ENCODE measurements around the gene EXD3.
A peak's percentile ranks its signal among the peaks of the same experiment; 100 is the strongest.

EXD3 gene

GRCh38 chr9:137302118-137302448, 120.9 kb downstream of the EXD3 start, which contains the start of gene NRARP:
Gene NRARP (minus strand): TSS chr9:137302271. CDS start chr9:137301928, 343 bp downstream.
- peaks cover 0 to 45% of the 10 kb centered on the region in 2 donors for H3K4me1 ChIP-seq (ENCODE audit: control insufficient read depth in 1 of 2, insufficient read depth in 2 of 2, low read length in 2 of 2)
- H3K27me3 ChIP-seq (ENCODE audit: low read depth, low read length): peaks cover 26% of the 10 kb centered on the region

DNA sequence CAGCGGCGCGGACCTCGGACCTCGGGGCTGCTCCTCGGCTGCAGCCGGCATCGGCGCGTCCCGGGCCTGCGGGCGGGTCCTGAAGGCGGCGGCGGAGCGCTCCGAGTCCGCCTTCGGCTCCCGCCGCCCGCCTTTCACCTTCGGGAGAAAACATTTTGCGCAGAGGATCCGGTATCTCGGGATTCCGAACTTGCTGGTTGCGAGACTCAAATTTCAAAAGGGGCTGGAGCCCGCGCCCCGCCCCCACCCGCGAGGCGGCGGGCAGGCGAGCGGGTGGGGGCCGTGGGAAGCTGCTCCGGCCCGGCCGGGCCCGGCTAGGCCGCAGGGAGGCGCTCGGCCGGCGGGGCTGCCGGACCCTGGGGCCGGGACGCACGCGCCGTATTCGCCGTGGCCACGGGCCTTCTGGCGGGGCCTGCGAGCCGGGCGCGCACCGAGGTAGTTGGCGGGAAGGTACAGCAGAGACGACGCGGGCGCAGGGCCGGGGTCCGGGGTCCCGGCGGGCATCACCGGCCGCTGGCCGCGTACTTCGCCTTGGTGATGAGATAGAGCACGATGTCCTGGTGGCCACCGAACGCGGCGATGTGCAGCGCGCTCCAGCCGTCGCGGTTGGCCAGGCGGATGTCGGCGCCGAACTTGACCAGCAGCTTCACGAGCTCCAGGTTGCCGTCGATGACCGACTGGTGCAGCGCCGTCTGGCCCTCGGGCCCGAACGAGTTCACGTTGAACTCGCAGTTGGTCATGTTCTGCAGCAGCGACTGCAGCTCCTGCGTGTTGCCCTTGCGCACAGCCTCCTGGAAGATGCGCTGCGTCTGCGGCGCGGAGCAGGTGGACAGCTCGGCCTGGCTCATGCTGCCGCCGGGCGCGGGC, 121.6 kb downstream of the EXD3 start:
- peaks cover 0 to 45% of the 10 kb centered on the region in 2 donors for H3K4me1 ChIP-seq (ENCODE audit: control insufficient read depth in 1 of 2, insufficient read depth in 2 of 2, low read length in 2 of 2)
- no peaks in the 10 kb centered on the region for H3K9me3 ChIP-seq (ENCODE audit: control insufficient read depth in 1 of 2, low read length in 2 of 2)
- no peaks in the 10 kb centered on the region for H3K36me3 ChIP-seq (ENCODE audit: control insufficient read depth in 1 of 2, insufficient read depth in 2 of 2, low read length in 2 of 2)
- peak overlapping the region; percentile 60 for H3K4me3 ChIP-seq (ENCODE audit: low read depth in 1 of 2, low read length in 2 of 2)
- peak overlapping the region; percentile 77 for H3K27ac ChIP-seq (ENCODE audit: low read length)
- peaks cover 30% of the 10 kb centered on the region for H3K27me3 ChIP-seq (ENCODE audit: low read depth, low read length)

More at GRCh38 chr9:137302118-137302448, 120.9 kb downstream of the EXD3 start, which contains the start of gene NRARP:
- peak within 1 kb of the TSS; percentile 74 for H3K27ac ChIP-seq (ENCODE audit: low read length)
- no peaks in the 10 kb centered on the region for H3K9me3 ChIP-seq (ENCODE audit: control insufficient read depth in 1 of 2, low read length in 2 of 2)
- peak within 1 kb of the TSS; percentile 39 to 60 for H3K4me3 ChIP-seq (ENCODE audit: low read depth in 1 of 2, low read length in 2 of 2)
- no peaks in the 10 kb centered on the region for H3K36me3 ChIP-seq (ENCODE audit: control insufficient read depth in 1 of 2, insufficient read depth in 2 of 2, low read length in 2 of 2)

DNA sequence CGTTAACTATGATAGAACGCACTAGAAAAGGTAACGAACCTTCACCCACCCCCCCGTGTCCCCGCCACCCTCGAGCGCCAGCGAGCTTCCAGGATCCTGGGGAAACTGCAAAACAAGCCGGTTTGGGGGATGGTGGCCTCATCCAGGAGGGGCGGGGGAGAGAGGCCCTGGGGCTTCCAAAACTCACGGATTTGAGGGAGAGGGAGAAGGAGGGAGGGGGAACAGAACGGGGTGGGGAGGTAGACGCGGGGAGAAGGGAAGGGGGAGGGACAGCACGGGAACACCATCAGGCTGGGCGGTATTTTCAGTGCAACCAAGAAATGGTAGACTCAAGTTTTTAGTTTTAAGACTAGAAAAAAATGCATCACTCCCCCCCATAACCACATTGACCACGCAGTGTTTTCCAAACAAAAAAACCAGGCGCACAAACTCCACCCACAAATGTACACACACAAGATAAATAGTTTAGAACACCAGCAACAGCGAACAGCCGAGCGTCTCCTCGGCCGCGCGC, 122.3 kb downstream of the EXD3 start:
- Histone ChIP-seq H3K27me3 (ENCODE audit: low read depth, low read length) (peaks cover 29% of the 10 kb centered on the region), H3K27ac (ENCODE audit: low read length) (peak overlapping the region; percentile 77), H3K36me3 (ENCODE audit: control insufficient read depth in 1 of 2, insufficient read depth in 2 of 2, low read length in 2 of 2) (no peaks in the 10 kb centered on the region), H3K4me1 (ENCODE audit: control insufficient read depth in 1 of 2, insufficient read depth in 2 of 2, low read length in 2 of 2) (peaks cover 0 to 38% of the 10 kb centered on the region in 2 donors), H3K9me3 (ENCODE audit: control insufficient read depth in 1 of 2, low read length in 2 of 2) (no peaks in the 10 kb centered on the region), H3K4me3 (ENCODE audit: low read depth in 1 of 2, low read length in 2 of 2) (peak overlapping the region; percentile 60)

GRCh38 chr9:137299938-137300337, 123.0 kb downstream of the EXD3 start:
- Histone ChIP-seq H3K9me3 (ENCODE audit: control insufficient read depth in 1 of 2, low read length in 2 of 2) (no peaks in the 10 kb centered on the region), H3K27ac (ENCODE audit: low read length) (peak overlapping the region; percentile 77), H3K27me3 (ENCODE audit: low read depth, low read length) (peaks cover 31% of the 10 kb centered on the region), H3K4me1 (ENCODE audit: control insufficient read depth in 1 of 2, insufficient read depth in 2 of 2, low read length in 2 of 2) (peaks cover 0 to 34% of the 10 kb centered on the region in 2 donors), H3K4me3 (ENCODE audit: low read depth in 1 of 2, low read length in 2 of 2) (peak overlapping the region; percentile 11 to 60), H3K36me3 (ENCODE audit: control insufficient read depth in 1 of 2, insufficient read depth in 2 of 2, low read length in 2 of 2) (no peaks in the 10 kb centered on the region)

GRCh38 chr9:137299203-137299565, 123.8 kb downstream of the EXD3 start:
- peak overlapping the region; percentile 77 for H3K27ac ChIP-seq (ENCODE audit: low read length)
- peak overlapping the region; percentile 4 to 31 for H3K4me3 ChIP-seq (ENCODE audit: low read depth in 1 of 2, low read length in 2 of 2)
- peaks cover 38% of the 10 kb centered on the region for H3K27me3 ChIP-seq (ENCODE audit: low read depth, low read length)
- peaks cover 0 to 36% of the 10 kb centered on the region in 2 donors for H3K4me1 ChIP-seq (ENCODE audit: control insufficient read depth in 1 of 2, insufficient read depth in 2 of 2, low read length in 2 of 2)
- H3K36me3 ChIP-seq (ENCODE audit: control insufficient read depth in 1 of 2, insufficient read depth in 2 of 2, low read length in 2 of 2): no peaks in the 10 kb centered on the region
- no peaks in the 10 kb centered on the region for H3K9me3 ChIP-seq (ENCODE audit: control insufficient read depth in 1 of 2, low read length in 2 of 2)

- Histone ChIP-seq H3K4me3 (ENCODE audit: low read depth in 1 of 2, low read length in 2 of 2) (peak overlapping the region; percentile 4 to 31), H3K27me3 (ENCODE audit: low read depth, low read length) (peaks cover 38% of the 10 kb centered on the region)
Measured at GRCh38 chr9:137298401-137299202, 124.4 kb downstream of the EXD3 start.

DNA sequence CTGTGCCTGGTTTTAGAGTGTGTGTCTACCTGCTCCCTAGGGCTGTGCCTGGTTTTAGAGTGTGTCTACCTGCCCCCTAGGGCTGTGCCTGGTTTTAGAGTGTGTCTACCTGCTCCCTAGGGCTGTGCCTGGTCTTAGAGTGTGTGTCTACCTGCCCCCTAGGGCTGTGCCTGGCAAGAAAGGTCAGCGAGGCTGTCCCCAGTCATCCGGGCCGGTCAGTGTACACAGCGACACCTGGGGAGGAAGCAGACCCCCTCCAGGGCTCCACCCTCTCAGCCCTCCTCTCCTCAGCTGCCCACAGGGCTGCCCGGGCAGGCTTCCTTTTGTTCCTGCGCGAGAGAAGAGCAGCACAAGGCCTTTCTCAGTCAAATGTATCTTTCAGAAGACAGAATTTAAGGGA, 125.0 kb downstream of the EXD3 start:
- no peaks in the 10 kb centered on the region for H3K9me3 ChIP-seq (ENCODE audit: control insufficient read depth in 1 of 2, low read length in 2 of 2)
- H3K4me1 ChIP-seq (ENCODE audit: control insufficient read depth in 1 of 2, insufficient read depth in 2 of 2, low read length in 2 of 2): peaks cover 0 to 36% of the 10 kb centered on the region in 2 donors
- H3K36me3 ChIP-seq (ENCODE audit: control insufficient read depth in 1 of 2, insufficient read depth in 2 of 2, low read length in 2 of 2): no peaks in the 10 kb centered on the region
- H3K27me3 ChIP-seq (ENCODE audit: low read depth, low read length): peaks cover 38% of the 10 kb centered on the region
- no peak overlapping the region for H3K4me3 ChIP-seq (ENCODE audit: low read depth in 1 of 2, low read length in 2 of 2)
- peak overlapping the region; percentile 77 for H3K27ac ChIP-seq (ENCODE audit: low read length)

More at GRCh38 chr9:137298401-137299202, 124.4 kb downstream of the EXD3 start:
- Histone ChIP-seq H3K9me3 (ENCODE audit: control insufficient read depth in 1 of 2, low read length in 2 of 2) (no peaks in the 10 kb centered on the region), H3K27ac (ENCODE audit: low read length) (peak overlapping the region; percentile 77), H3K36me3 (ENCODE audit: control insufficient read depth in 1 of 2, insufficient read depth in 2 of 2, low read length in 2 of 2) (no peaks in the 10 kb centered on the region), H3K4me1 (ENCODE audit: control insufficient read depth in 1 of 2, insufficient read depth in 2 of 2, low read length in 2 of 2) (peaks cover 0 to 36% of the 10 kb centered on the region in 2 donors)

DNA sequence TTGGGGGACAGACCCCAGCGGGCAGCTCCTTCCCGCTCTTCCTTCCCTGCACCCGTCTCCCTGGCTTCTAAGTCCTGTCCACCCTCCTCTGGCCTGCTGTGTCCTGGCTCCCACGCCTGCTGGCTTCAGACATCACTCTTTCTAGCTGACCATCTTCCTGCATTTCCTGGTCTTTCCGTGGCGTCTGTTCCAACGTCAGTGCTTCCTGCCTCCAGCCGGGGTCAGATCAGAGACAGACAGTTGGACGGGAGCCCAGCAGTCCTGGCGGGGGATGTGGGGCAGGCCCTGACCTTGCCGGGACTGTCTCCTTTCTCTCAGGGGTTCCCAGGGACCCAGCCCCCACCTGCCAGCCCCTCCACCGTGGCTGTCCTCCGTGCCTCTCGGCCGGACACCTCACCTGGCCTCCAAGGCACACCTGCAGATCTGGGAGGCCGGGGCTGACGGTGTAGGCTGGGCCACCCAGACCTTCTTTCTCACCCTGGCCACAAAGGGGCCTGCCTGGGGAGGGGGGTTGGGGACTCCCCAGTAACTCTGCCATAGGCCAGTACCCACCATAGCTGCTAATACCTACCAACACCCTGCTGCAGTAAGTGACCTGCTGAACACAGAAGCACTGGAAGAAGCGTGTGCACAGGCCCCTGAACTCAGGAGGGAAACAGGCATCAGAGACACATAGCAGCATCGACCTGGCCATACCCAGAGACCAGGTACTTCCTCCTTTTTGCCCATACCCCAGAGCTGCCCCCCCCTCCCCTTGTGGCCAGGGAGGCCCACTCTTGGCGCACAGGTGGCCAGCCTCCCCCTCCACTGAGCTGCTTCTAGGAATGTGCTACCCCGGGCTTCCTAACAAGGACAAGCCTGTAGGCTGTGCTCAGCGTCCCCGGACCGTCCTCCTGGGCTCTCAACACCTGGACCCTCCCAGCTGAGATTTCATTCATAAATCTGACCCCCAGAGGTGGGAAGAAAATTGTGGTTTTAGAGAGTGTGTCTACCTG, 126.0 kb downstream of the EXD3 start:
- Histone ChIP-seq H3K36me3 (ENCODE audit: control insufficient read depth in 1 of 2, insufficient read depth in 2 of 2, low read length in 2 of 2) (no peaks in the 10 kb centered on the region), H3K9me3 (ENCODE audit: control insufficient read depth in 1 of 2, low read length in 2 of 2) (no peaks in the 10 kb centered on the region), H3K27me3 (ENCODE audit: low read depth, low read length) (peaks cover 38% of the 10 kb centered on the region), H3K4me1 (ENCODE audit: control insufficient read depth in 1 of 2, insufficient read depth in 2 of 2, low read length in 2 of 2) (peaks cover 0 to 32% of the 10 kb centered on the region in 2 donors), H3K27ac (ENCODE audit: low read length) (peak overlapping the region; percentile 77), H3K4me3 (ENCODE audit: low read depth in 1 of 2, low read length in 2 of 2) (peak overlapping the region in 1 of 2 donors; percentile 40)

DNA sequence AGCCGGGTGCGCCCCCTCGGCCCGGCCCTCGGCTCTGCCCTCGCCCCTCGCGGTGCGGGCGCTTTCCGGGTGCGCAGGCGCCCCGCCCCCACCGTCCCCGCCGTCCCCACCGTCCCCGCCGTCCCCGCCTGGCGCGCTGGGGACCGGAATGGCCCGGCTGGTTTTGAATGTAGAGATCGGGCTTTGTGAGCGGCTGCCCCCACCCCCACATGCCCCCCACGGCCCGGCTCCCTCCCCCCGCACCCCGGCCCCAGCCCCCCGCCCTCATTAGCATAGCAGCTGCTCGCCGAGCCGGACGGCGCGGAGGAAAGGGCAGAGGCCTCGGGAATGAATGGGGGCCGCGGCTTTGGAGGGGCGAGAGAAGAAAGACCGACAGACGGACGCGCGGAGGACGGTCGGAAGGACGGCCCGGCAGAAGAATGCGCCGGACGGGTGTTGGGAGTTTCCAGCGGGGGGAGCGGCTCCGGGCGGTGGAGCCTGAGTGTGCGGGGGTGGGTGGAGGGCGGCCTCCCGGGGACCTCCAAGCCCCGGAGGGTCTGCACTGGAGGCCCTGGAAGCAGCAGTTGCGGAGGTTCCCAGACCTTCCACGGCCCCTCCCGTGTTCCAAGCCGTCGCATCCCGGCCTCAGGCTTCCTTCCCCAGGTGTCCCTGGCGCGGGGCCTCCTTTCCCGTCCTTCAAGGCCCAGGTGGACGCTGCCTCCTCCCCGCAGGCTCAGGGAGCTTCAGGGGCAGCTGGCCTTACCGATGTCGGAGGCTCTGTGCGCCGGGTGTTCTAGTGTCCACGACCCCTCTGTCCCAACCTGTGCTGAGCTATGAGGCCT, 126.9 kb downstream of the EXD3 start:
- H3K27me3 ChIP-seq (ENCODE audit: low read depth, low read length): peaks cover 38% of the 10 kb centered on the region
- H3K27ac ChIP-seq (ENCODE audit: low read length): peak overlapping the region; percentile 77
- no peaks in the 10 kb centered on the region for H3K36me3 ChIP-seq (ENCODE audit: control insufficient read depth in 1 of 2, insufficient read depth in 2 of 2, low read length in 2 of 2)
- peaks cover 0 to 27% of the 10 kb centered on the region in 2 donors for H3K4me1 ChIP-seq (ENCODE audit: control insufficient read depth in 1 of 2, insufficient read depth in 2 of 2, low read length in 2 of 2)
- H3K9me3 ChIP-seq (ENCODE audit: control insufficient read depth in 1 of 2, low read length in 2 of 2): no peaks in the 10 kb centered on the region
- H3K4me3 ChIP-seq (ENCODE audit: low read depth in 1 of 2, low read length in 2 of 2): peak overlapping the region in 1 of 2 donors; percentile 40

Measured in muscle layer of duodenum (tissue), 2 donors.